Thymus (tissue), 11 donors: ENCODE results near the gene ARPC1A. TPM values are rescaled to one million over a fixed set of nuclear protein-coding genes. Genes with fewer than 3 reads are reported as not detected.
"Not testable (repeated sequence)": the region's sequence is repeated elsewhere in the genome, so short reads cannot be mapped to it uniquely, and the experiment has no call there.

Experiments
- DNase-seq, 9 donors: peaks; one replicate each; pipeline ENCODE4 v3.0.0-alpha.2; 2013; ENCODE audit warnings: low spot score in 9 of 9, low read depth in 6 of 9, missing footprints in 1 of 9
- H3K27ac ChIP-seq, 2 donors: one replicate each; pipeline ENCODE4 v1.5.1; 2013; ENCODE audit warnings: control low read depth in 1 of 2, low read depth in 1 of 2, low read length in 1 of 2, mild to moderate bottlenecking in 1 of 2, moderate library complexity in 1 of 2
- H3K27me3 ChIP-seq, 2 donors: one replicate each; pipeline ENCODE4 v1.5.1; 2013; ENCODE audit warnings: low read length in 1 of 2; ENCODE audit not compliant: control insufficient read depth in 2 of 2, insufficient read depth in 1 of 2
- H3K36me3 ChIP-seq, 2 donors: one replicate each; pipeline ENCODE4 v1.5.1; 2013; ENCODE audit warnings: low read length in 1 of 2, mild to moderate bottlenecking in 1 of 2, moderate library complexity in 1 of 2; ENCODE audit not compliant: control insufficient read depth in 2 of 2, insufficient read depth in 2 of 2
- H3K4me1 ChIP-seq, 2 donors: one replicate each; pipeline ENCODE4 v1.5.1; 2013; ENCODE audit warnings: low read length in 2 of 2; ENCODE audit not compliant: control insufficient read depth in 2 of 2, insufficient read depth in 2 of 2
- H3K4me3 ChIP-seq, 2 donors: one replicate each; pipeline ENCODE4 v1.5.1; 2013; ENCODE audit warnings: low read length in 2 of 2, control low read depth in 1 of 2, mild to moderate bottlenecking in 1 of 2
- H3K9me3 ChIP-seq, 2 donors: one replicate each; pipeline ENCODE4 v1.5.1; 2013; ENCODE audit warnings: low read length in 1 of 2, mild to moderate bottlenecking in 1 of 2; ENCODE audit not compliant: control insufficient read depth in 2 of 2, insufficient read depth in 1 of 2
- WGBS: extraction: QIAGEN DNeasy Blood & Tissue Kit; methylation state at CpG from one replicate; pipeline ENCODE4 v1.1.7; 2013; 5-methylcytosine and 5-hydroxymethylcytosine counted together
- polyA plus RNA-seq: library from polyadenylated mRNA; stranded (reverse); fragments of 200-250 nt; gene quantifications from one replicate; pipeline ENCODE4 v1.2.3, GENCODE V29; 2013
- total RNA-seq: library from RNA; stranded (reverse); fragments of 120-200 nt; gene quantifications from one replicate; pipeline ENCODE4 v1.2.4, GENCODE V29; 2013
- donor health status: healthy.

ARPC1A gene
- total and polyA plus RNA-seq, 2 donors, result 39.9 to 149 TPM

DNA sequence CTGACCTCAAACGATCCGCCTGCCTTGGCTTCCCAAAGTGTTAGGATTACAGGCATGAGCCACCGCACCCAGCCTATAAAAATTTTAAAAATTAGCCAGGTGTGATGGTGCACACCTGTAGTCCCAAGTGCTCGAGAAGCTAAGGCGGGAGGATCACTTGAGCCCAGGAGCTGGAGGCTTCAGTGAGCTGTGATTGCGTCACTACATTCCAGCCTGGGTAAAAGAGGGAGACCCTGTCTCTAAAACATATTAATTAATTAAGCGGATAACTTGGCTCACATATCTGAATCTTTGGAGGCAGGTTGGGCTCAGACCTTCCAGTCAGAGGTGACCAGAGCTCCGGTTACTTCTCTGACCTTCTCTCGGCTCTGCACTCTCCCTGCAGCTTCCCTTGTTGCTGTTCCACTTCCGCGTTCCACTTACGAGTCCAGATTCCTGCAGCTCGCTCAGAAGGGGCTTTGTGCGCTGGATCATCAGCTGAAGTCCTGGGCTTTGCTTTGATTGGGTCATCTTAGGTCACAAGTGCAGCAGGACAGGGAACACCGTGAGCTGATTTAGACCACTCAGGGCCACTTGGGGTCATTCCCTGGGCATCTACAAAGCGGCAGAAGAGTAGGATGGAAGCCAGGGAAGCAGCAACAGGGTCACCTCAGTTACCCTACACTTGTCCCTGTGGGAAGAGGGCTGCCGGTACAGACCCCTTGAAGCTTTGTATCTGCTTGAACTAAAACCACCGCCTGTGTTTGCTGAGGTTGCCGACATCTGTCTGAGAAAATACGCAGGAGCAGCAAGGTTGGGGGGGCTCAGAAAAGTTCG, 46.8 kb downstream of the ARPC1A start:
- DNase-seq, result peak in 5 of 9 donors; percentile 51 to 90 (median 74)
- Histone ChIP-seq H3K36me3 (peaks cover 7 to 17% of the 10 kb centered on the region in 2 donors), H3K27ac (peak overlapping the region; percentile 83 to 99), H3K9me3 (no peaks in the 10 kb centered on the region), H3K4me3 (peak overlapping the region in 1 of 2 donors; percentile 35), H3K27me3 (no peaks in the 10 kb centered on the region), H3K4me1 (peaks cover 19 to 43% of the 10 kb centered on the region in 2 donors)
- 72% methylated on average over 21 of the region's 21 CpGs for WGBS

- Histone ChIP-seq H3K4me1 (peaks cover 19 to 43% of the 10 kb centered on the region in 2 donors), H3K36me3 (peaks cover 11 to 21% of the 10 kb centered on the region in 2 donors), H3K27me3 (no peaks in the 10 kb centered on the region), H3K4me3 (peak overlapping the region; percentile 70 to 77), H3K27ac (peak overlapping the region; percentile 92 to 99), H3K9me3 (no peaks in the 10 kb centered on the region)
- DNase-seq, result no peak
- 85% methylated on average over 41 of the region's 41 CpGs for WGBS
Observed at GRCh38 chr7:99373091-99374066, 47.7 kb downstream of the ARPC1A start.

DNA sequence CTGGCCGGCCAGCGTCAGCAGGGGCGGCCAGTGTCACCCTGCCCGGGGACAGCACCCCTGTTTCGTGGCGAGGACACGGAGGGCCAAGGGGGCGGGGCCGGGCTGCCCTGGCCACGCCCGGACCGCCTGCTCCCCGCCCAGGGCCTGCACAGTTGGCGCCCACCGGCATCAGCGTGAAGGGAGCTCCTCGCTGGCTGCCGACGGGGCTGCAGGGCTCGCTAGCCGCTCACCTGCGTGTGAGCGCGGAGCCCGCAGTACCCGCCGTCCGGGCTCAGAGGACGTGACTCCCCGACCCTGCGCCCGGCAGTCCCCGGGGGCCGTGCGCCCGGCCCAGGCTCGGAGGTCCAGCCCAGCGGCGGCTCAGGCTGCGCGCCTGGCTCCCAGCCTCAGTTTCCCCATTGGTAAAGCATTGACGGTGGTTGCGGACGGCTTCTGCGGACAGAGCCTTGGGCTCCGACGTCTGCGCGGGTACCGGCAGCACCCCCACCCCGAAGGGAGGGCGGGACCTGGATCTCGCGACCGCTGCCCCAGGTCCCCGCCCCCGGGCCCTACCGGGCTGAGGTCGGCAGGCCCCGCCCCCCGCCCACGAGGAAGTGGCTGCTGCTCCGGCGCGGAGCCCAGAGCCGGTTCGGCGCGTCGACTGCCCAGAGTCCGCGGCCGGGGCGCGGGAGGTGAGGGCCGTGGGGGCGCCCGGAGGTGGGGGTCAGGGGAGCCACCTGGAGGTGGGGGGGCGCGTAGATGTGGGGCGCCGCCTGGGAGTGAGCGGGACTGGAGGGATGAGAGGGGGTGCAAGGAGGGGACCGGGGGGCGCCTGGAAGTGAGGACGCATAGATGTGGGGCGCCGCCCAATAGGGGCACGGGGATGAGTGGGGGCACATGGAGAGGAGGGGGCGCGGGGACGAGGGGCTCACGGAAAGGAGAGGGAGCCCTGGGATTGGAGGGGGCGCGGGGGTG, 48.7 kb downstream of the ARPC1A start, which contains the start of gene ARPC1B:
ARPC1B (plus strand) TSS at position 620 of the 954 bp plus-strand sequence. CDS start 10,985 bp downstream, outside the sequence.
- Histone ChIP-seq H3K9me3 (no peaks in the 10 kb centered on the region), H3K27me3 (no peaks in the 10 kb centered on the region), H3K4me1 (peaks cover 23 to 49% of the 10 kb centered on the region in 2 donors), H3K27ac (peak within 1 kb of the TSS; percentile 92 to 99), H3K36me3 (peaks cover 7 to 18% of the 10 kb centered on the region in 2 donors), H3K4me3 (peak within 1 kb of the TSS; percentile 70 to 77)
- under 1% methylated on average over 95 of the region's 95 CpGs for WGBS
- peak in 5 of 9 donors; percentile 67 to 89 (median 78) for DNase-seq

GRCh38 chr7:99375070-99375807, 49.5 kb downstream of the ARPC1A start:
- Histone ChIP-seq H3K27ac (peak overlapping the region; percentile 57 to 90), H3K4me3 (peak overlapping the region; percentile 70 to 77), H3K27me3 (no peaks in the 10 kb centered on the region), H3K9me3 (no peaks in the 10 kb centered on the region), H3K36me3 (peaks cover 4 to 18% of the 10 kb centered on the region in 2 donors), H3K4me1 (peaks cover 31 to 54% of the 10 kb centered on the region in 2 donors)
- DNase-seq, result peak in 5 of 9 donors; percentile 22 to 67 (median 45)
- 6% methylated on average over 58 of the region's 58 CpGs for WGBS

DNA sequence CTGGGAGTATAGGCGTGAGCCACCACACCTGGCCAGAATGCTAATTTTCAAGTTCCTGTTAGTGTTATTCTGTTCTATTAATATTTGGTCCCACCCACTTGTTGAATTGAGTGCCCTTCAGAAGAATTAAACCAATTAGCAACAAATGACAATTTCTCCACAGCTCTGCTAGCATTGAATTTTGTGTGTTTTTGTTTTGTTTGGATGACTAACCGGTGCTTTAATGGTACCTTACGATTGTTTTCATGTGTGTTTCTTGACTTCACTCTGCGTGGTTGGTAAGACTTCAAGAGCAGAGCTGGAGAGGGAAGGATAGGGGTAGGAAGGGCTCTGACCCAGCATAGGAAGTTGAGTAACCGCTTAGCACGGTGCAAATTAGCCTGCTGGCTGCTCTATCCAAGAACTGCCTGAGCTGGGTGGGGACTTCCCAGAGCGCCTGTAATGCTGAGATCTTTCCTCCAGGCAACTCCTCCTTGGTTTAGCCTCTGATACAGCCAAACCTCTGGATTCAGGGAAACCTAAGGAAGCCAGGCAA, 53.4 kb downstream of the ARPC1A start:
- H3K27ac ChIP-seq, result peak overlapping the region; percentile 77 to 100
- peaks cover 29 to 43% of the 10 kb centered on the region in 2 donors for H3K4me1 ChIP-seq
- peak in 3 of 9 donors; percentile 18 to 47 (median 19) for DNase-seq
- no peaks in the 10 kb centered on the region for H3K9me3 ChIP-seq
- H3K4me3 ChIP-seq, result peak overlapping the region in 1 of 2 donors; percentile 37
- peaks cover 7 to 35% of the 10 kb centered on the region in 2 donors for H3K36me3 ChIP-seq
- WGBS, result 38% methylated on average over 7 of the region's 7 CpGs
- no peaks in the 10 kb centered on the region for H3K27me3 ChIP-seq

GRCh38 chr7:99379693-99380031, 54.0 kb downstream of the ARPC1A start:
- Histone ChIP-seq H3K4me3 (peak overlapping the region in 1 of 2 donors; percentile 37), H3K27ac (peak overlapping the region; percentile 98 to 100), H3K4me1 (peaks cover 29 to 43% of the 10 kb centered on the region in 2 donors), H3K36me3 (peaks cover 7 to 35% of the 10 kb centered on the region in 2 donors)
- H3K27me3 ChIP-seq, H3K9me3 ChIP-seq, DNase-seq: not testable (repeated sequence)
- 72% methylated on average over 7 of the region's 7 CpGs for WGBS

DNA sequence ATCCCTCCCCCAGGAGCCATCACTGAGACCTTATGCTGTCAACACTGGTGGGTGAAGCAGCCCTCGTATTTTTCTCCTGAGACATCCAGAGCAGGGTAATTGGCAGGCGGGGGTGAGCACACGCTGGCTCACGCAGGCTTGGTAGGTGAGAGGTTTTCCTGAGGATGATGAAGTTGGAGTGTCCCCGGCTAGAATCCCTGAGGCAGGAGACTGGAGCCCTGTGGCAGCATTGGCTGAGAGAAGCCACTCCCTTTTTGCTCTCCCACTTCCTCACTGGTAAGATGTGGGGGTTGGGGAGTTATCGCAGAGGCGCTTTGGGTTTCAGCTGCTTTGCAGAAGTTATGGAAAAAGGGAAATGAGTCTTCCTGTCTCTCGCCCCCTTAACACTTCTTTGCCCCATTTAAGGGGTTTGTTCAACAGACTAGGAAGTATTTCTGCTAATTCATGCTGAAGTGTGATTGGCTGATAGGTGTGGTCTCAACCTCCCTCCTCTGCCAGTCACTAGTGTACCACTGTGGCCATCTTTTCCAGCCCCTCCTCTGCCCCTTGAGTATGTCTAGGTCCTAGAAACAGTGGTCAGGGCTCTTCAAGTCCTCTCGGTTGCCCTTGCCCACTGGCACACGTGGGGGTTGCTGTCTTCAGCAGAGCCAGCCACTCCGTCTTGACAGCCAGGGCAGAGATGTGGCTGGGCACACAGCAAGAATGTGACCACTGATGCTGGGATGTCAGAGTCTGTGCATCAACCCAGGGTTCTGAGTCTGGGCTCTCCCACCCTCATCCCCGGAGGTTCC, 54.5 kb downstream of the ARPC1A start:
- Histone ChIP-seq H3K4me3 (peak overlapping the region; percentile 25 to 37), H3K36me3 (peaks cover 7 to 35% of the 10 kb centered on the region in 2 donors), H3K4me1 (peaks cover 29 to 43% of the 10 kb centered on the region in 2 donors), H3K27me3 (no peaks in the 10 kb centered on the region), H3K9me3 (no peaks in the 10 kb centered on the region), H3K27ac (peak overlapping the region; percentile 98 to 100)
- 16% methylated on average over 12 of the region's 12 CpGs for WGBS
- peak in 5 of 9 donors; percentile 35 to 75 (median 45) for DNase-seq
